CD4-positive, alpha-beta T cell treated with Interleukin-4 for 1 hour (primary cell): Measurements from ENCODE around the gene SSBP2.
"Not testable (repeated sequence)": the region's sequence is repeated elsewhere in the genome, so short reads cannot be mapped to it uniquely, and the experiment has no call there.

Experiments used
- DNase-seq, 2 donors: peaks; one replicate each; pipeline ENCODE4 v3.0.0-alpha.2; 2020 to 2022

Gene SSBP2

GRCh38 chr5:81516091-81516490, 234.8 kb downstream of the SSBP2 start:
- no peak for DNase-seq

GRCh38 chr5:81513982-81514381, 236.9 kb downstream of the SSBP2 start:
- peak in 1 of 2 donors; percentile 32 for DNase-seq

- no peak for DNase-seq
These were observed 237.4 kb downstream of the SSBP2 start for GRCh38 chr5:81513473-81513872.

GRCh38 chr5:81506900-81507588, 243.9 kb downstream of the SSBP2 start:
- peak; percentile 70 for DNase-seq

- DNase-seq: no peak
These were observed 244.5 kb downstream of the SSBP2 start for GRCh38 chr5:81506378-81506777.

- no peak for DNase-seq
These were observed 245.2 kb downstream of the SSBP2 start for GRCh38 chr5:81505672-81506071.

- not testable (repeated sequence) for DNase-seq
These were observed 247.3 kb downstream of the SSBP2 start for GRCh38 chr5:81503602-81504001.

GRCh38 chr5:81495286-81495685, 255.6 kb downstream of the SSBP2 start:
- DNase-seq: no peak

GRCh38 chr5:81488862-81489261, 262.0 kb downstream of the SSBP2 start:
- no peak for DNase-seq

GRCh38 chr5:81486711-81487110, 264.2 kb downstream of the SSBP2 start:
- no peak for DNase-seq

GRCh38 chr5:81482595-81482994, 268.3 kb downstream of the SSBP2 start:
- DNase-seq: no peak

- DNase-seq: not testable (repeated sequence)
These were observed 277.5 kb downstream of the SSBP2 start for GRCh38 chr5:81473395-81473794.

- DNase-seq: no peak
These were observed 281.2 kb downstream of the SSBP2 start for GRCh38 chr5:81469676-81470075.

GRCh38 chr5:81450940-81451339, 300.0 kb downstream of the SSBP2 start:
- no peak for DNase-seq

GRCh38 chr5:81435023-81435422, 315.9 kb downstream of the SSBP2 start:
- no peak for DNase-seq

- no peak for DNase-seq
These were observed 320.9 kb downstream of the SSBP2 start for GRCh38 chr5:81429985-81430384.

GRCh38 chr5:81429363-81429762, 321.5 kb downstream of the SSBP2 start:
- DNase-seq: no peak

GRCh38 chr5:81428861-81429260, 322.0 kb downstream of the SSBP2 start:
- no peak for DNase-seq

GRCh38 chr5:81428446-81428845, 322.5 kb downstream of the SSBP2 start:
- no peak for DNase-seq

GRCh38 chr5:81427566-81427965, 323.3 kb downstream of the SSBP2 start:
- DNase-seq: no peak

- DNase-seq: no peak
These were observed 324.4 kb downstream of the SSBP2 start for GRCh38 chr5:81426359-81427030.

GRCh38 chr5:81425569-81425968, 325.3 kb downstream of the SSBP2 start:
- DNase-seq: peak in 1 of 2 donors; percentile 63

GRCh38 chr5:81424728-81425127, 326.2 kb downstream of the SSBP2 start:
- DNase-seq: no peak

GRCh38 chr5:81422671-81423070, 328.2 kb downstream of the SSBP2 start:
- no peak for DNase-seq
